T-helper 2 cell (primary cell): Measurements from ENCODE around the gene MUC4.
"Not testable (repeated sequence)": the region's sequence is repeated elsewhere in the genome, so short reads cannot be mapped to it uniquely, and the experiment has no call there.

Source experiments
- DNase-seq, 5 experiments: peaks; one replicate each; pipeline versions ENCODE4 v3.0.0 to v3.0.0-alpha.2; 2012 to 2022

The MUC4 gene

DNA sequence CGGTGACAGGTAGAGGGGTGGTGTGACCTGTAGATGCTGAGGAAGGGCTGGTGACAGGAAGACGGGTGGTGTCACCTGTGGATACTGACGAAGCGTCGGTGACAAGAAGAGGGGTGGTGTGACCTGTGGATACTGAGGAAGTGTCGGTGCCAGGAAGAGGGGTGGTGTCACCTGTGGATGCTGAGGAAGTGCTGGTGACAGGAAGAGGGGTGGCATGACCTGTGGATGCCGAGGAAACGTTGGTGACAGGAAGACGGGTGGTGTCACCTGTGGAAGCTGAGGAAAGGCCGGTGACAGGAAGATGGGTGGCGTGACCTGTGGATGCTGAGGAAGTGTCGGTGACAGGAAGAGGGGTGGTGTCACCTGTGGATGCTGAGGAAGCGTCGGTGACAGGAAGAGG, 27.7 kb downstream of the MUC4 start:
- DNase-seq, result not testable (repeated sequence)

GRCh38 chr3:195781236-195781635, 30.5 kb downstream of the MUC4 start:
- not testable (repeated sequence) for DNase-seq

DNA sequence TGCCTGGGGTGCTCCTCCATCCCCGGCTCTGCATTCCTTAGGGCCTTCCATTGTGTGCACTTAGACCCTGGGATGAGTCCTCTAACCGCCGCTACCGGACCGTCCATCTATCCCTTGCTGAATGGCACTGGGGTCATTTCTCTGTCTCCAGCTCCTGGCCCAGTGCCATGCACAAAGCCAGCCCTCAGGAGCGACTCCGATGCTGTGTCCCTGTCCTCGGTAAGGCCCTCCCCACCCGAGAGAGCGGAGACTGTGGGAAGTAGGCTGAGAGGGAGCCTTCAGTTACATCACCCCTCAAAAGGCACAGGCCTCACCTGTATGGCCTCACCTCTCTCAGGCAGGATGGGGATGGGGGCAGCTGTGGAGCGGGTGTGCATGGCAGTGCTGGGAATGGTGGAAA, 33.8 kb downstream of the MUC4 start:
- DNase-seq, result no peak

GRCh38 chr3:195774917-195775316, 36.8 kb downstream of the MUC4 start:
- DNase-seq, result peak in 1 of 5 experiments; percentile 28

GRCh38 chr3:195773956-195774537, 37.7 kb downstream of the MUC4 start:
- no peak for DNase-seq

DNA sequence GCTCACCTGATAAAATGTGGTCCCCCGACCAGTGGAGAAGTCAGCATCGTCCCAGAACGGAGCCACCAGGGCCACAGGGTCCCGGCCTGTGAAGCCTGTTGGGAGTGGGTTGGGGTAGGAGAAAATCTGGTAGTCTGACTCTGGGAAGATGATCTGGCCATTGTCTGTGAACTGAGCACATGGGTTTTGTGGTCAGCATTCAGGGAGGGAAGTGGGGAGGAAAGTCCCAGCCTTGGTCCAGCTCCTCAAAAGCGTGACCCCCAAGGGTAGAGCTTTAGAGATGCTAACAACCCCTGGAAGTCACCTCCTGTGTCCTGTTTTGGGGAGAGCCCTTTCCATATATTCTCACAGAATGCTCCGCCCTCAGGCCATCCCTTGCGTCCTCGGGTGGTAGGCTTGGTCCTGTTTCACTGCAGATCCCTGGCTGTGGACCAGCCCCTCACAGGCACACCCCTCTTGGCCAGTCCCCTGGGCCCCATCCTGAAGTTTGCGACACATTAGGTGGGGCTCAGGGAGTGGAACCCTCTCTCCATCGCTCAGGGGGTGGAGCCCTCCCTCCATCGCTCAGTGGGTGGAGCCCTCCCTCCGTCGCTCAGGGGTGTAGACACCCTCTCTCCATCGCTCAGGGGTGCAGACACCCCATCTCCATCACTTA, 40.0 kb downstream of the MUC4 start:
- no peak for DNase-seq

GRCh38 chr3:195770841-195771645, 40.7 kb downstream of the MUC4 start:
- peak in 1 of 5 experiments; percentile 71 for DNase-seq

- DNase-seq, result peak in 1 of 5 experiments; percentile 62
Measured at GRCh38 chr3:195770081-195770840, 41.5 kb downstream of the MUC4 start.

DNA sequence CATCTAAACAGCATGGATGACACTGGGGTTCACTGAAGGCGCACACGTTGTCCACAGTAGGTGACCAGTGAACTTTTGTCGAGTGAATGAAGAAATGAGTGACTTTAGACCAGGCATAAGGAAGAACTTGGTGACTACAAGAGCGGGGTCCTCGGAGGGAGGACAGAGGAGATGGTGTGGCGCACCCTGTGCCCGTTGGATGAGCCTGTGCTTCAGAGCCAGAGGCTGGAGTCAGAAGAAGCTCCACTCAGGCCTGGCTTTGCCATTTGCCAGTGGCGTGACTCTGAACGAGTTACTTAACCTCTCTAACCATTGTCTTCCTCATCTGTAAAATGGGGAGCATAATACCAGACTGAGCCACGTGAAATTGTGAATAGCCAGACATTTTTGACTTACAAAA, 42.2 kb downstream of the MUC4 start:
- no peak for DNase-seq

DNA sequence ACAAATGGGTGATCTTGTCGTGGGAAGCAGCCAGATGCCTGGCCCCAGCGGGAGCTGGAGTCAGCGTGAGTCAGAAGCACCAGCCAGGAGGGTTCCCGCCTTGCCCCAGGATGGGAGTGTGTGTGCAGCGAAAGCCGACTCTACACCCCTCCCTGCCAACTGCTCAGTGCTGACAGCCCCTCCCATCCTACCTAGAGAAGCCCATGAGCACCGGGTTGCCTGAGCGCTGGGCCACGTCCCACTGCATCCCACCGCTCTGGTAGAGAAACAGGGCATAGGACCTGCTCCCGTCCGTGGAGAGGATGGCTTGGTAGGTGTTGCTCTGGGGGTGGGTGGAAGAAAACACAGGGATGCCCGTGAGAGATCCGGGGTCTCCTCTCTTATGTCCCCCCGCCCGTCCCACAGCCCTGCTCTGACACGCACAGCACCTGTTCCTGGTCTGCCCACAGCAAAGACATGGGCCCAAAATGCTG, 42.9 kb downstream of the MUC4 start:
- DNase-seq, result no peak

DNA sequence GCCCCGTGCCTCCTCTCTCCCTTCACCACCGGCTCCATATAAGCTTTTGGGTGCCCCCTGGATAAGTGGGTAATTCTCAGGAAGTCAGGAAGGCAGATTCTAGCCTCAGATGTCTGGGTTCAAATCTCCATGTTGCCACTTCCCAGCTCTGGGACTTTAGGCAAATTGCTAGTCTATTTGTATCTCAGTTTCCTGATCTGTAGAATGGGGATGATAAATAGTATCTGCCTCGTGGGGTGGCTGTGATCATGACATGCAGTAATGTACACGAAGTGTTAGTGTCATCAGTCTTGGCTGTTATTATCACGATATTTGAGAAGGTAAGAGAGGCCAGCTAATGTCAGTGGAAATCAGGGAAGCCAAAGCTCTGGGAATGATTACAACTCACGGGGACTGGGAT, 43.3 kb downstream of the MUC4 start:
- DNase-seq, result no peak

- no peak for DNase-seq
Measured at GRCh38 chr3:195767792-195768191, 43.9 kb downstream of the MUC4 start.

GRCh38 chr3:195766671-195767070, 45.1 kb downstream of the MUC4 start:
- DNase-seq, result no peak

DNA sequence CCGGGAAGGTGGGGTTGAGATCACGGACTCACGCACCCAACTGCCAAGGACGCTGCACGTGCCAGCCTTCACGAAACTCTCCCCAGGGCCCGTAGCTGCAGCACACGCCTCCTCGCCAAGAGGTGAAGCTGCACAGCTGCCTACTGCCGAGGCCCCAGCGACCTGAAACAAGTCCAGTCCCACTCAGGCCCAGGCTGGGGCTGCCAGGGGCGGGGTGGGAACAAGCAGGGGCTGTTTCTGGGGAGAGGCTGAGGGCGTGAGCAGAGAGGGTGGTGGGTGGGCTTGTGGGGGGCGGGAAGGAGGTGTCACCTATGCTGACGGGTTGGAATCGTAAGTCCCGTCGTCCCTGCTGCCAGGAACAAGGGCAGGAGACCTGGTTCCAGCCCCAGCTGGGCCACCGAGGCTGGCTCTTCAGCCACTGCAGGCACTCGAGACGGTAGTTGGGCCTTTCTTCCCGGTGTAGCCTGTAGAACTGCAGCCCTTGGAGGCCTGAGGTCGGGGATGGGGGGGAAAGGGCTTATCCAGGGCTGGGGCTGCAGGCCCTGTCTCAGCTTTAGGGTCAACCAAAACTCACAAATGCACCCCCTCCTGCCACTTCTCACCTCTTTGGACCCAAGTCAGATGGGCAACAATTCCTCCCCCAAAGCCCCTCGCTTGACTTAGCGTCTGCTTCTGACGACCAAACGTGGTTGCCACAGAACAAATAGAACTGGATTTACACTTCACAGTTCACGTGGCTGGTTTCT, 46.6 kb downstream of the MUC4 start:
- DNase-seq, result no peak

DNA sequence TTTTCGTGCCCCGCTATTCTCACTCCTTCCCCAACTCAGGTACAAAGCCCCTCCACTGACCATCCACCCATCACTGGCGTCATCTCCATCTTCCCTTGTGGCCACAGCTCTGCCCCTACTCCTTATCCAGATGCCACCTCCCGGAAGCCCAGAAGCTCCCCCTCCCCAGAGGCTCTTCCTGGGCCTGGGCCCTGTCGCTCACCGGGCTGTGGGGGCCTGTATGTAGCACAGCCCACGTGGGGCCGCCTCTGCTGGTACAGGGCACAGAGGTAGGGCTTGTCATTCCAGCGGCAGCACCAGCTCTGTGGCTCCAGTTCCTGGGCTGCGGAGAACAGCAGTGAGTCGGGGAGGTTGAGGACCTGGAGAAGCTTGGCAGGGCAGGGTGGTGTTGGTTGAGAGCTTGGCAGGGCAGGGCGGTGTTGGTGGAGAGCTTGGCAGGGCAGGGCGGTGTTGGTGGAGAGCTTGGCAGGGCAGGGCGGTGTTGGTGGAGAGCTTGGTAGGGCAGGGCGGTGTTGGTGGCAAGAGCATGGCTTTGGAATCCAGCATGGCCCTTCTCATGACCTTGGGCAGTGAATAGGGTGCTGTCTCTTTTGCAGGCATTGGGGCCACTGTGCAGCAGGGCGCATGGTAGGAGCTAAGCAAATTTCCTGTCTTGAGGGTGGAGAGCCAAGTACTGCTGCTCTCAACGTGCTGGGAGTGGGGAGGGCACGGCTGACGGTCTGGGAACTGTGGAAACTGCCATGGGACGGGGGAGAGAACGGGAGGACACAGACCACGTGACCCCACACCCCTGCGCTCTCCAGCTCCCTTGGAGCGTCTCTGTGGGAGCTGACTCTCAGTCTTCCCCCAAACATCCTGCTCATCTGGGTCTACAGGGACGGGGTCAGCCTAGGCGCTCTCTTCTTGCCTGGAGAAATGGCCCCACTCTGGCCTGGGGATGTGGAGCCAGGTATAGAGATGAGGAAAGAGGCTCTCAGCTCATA, 47.6 kb downstream of the MUC4 start:
- DNase-seq, result no peak

DNA sequence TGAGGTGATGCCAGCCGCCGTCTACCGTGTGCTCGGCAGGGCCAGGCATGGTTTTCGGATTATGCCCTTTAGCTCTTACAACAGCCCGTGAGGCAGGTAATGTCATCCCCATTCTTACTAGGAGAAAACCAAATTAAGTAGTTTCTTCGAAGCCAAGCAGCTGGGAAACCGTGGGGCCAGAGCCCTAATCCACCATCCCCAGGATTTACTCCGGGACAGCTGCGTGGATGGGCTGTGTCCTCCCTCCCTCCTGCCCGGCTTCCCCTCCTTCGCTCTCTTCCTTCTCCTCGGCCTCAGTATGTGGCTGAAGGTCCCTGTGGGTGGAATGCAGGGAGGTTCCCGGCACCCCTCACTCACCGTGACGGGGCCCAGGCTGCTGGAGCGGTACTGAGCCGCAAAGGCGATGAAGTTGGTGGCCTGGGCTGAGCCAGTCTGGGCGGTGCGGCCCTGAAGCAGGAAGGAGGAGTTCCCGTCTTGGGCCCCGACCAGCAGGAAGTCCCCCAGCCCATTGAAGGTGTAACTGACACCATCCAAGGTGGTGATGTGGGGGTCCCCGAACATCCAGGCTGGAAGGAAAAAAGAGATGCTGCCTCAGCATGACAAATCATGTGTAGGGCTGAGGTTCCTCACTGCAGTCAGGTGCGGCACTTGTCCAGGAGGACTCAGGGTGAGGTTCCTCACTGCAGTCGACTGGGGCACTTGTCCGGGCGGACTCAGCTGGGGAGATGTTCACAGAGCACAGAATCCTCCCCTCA, 48.5 kb downstream of the MUC4 start:
- DNase-seq, result no peak

- DNase-seq, result no peak
Measured at GRCh38 chr3:195762611-195763010, 49.1 kb downstream of the MUC4 start.

DNA sequence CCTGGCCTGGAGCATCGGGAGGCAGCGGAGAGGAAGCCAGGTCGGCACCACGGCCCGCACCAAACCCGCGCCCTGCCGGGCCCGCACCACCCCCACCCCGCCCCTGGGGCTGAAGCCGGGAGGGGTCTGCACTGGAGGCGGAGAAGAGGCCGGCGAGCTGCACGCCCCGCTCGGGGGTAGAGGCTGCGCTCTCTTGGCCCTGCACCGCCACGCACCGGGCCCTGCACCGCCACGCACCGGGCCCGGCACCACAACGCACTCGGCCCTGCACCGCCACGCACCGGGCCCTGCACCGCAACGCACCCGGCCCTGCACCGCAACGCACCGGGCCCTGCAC, 49.5 kb downstream of the MUC4 start:
- DNase-seq, result no peak

DNA sequence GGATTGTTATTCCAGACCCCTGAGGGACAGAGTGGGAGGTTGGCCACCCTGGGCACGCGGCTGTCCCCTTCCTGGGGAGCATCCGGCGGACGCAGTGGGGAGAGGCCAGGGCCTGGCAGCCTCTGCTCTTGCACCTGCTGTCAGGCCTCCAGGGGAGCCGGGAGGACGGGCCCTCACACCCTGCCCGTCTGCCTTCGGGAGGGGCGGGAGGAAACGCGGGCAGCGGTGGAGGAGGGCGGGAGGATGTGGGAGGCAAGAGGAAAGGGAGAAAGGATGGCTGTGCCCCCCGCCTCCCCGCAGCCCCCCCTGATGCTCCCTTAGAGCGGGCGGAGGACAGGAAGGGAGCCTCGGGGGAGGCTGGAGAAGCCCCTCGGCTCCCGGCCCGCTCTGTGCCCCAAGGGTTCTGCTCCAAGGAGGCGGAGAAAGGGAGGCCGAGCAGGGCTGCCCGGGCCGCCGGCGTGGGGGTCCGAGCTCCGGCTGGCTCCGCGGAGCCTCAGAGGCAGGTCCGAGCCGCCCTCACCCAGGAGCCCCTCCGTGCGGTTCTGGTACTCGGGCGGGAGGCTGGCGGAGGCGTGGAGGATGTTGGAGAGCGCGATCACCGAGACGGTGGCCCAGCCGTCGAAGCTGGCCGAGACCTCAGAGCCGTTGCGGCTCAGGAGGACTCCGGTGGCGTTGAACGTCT, 50.0 kb downstream of the MUC4 start:
- DNase-seq, result no peak

GRCh38 chr3:195761123-195761566, 50.6 kb downstream of the MUC4 start:
- DNase-seq, result no peak
